NCI-H226 (cell line): ENCODE measurements around the gene CLRN1.

Source experiments
- DNase-seq: peaks from one replicate; pipeline ENCODE4 v3.0.0-alpha.2; 2015

CLRN1 gene

GRCh38 chr3:150917951-150918350, 54.6 kb downstream of the CLRN1 start:
- no peak for DNase-seq

- no peak for DNase-seq
These were observed 59.2 kb downstream of the CLRN1 start for GRCh38 chr3:150913133-150913922.

GRCh38 chr3:150912501-150912900, 60.0 kb downstream of the CLRN1 start:
- no peak for DNase-seq

DNA sequence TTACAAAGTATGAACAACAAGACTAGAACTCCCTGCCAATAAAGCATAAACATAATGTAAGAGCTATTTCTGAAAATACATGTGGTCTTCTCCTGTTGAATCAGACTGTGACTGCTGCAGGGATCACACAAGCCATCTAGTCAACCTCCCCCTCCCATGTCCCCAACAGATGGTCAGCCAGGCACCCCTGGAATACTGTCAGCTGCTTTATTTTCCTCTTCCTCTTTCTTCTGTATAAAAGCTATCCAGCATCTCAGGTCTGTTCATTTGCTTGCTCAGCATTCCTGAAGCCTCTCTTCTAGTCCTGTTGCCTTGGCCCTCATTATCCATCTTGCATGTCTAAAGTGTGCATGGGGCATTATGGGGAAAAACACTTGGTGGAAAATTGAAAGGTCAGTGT, 60.8 kb downstream of the CLRN1 start:
- no peak for DNase-seq

DNA sequence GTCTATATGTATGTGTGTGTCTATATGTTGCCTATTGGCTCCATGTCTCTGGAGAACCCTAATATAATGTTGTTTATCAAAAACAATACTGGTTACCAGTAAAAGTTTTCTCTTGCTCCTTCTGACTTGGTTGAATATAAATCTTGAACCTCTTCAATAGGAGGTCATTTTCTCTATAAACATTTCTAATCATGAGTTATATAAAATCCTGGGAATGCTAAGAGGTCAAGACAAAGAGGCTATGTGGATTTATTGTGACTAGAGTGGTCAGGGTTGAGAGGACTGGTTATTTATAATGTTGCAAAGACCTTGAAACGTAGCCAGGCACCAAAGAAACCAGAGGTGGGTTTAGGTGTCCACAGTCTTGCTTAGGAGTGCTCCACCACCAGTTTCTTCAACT, 66.1 kb downstream of the CLRN1 start:
- no peak for DNase-seq

DNA sequence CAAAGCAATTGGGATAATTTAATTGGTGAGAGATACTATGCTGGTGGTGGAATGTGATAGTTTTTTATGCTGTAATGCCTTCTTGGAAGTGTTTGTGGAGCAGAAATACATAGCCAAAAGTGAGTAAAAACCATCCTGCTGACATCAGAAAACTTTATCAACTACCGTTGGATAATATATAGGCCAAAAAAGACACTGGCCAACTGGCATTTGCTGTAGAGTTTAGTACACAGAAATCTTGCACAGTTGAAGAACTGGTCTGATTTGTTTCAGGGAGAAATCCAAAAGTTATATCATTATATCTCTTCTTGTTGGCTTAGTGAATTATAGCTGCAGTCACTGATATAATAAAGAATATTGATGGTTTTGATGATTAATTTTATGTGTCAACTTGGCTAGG, 66.8 kb downstream of the CLRN1 start:
- DNase-seq = no peak

DNA sequence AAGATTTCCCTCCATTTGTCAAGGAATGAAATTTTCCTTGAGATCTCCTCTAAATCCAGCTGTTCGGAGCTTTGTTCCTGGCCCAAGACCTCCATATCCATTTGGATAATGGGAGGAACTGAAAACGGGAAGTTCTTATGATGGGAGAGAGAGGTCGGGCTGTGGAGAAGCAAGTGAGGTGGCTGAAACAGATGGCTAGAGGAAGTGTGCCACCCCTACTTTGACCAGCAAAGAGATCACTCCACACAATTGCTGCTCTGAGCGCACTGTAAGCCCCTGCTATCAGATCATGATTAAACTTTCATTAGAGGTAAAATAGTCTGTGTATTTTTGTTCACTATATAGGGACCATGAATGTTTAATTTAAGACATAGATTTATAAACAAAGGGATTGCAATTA, 67.2 kb downstream of the CLRN1 start, which contains the start of gene MINDY4B:
MINDY4B (minus strand) TSS at position 101 of the 400 bp plus-strand sequence; CDS start at position 101, 0 bp downstream.
- DNase-seq = no peak

DNA sequence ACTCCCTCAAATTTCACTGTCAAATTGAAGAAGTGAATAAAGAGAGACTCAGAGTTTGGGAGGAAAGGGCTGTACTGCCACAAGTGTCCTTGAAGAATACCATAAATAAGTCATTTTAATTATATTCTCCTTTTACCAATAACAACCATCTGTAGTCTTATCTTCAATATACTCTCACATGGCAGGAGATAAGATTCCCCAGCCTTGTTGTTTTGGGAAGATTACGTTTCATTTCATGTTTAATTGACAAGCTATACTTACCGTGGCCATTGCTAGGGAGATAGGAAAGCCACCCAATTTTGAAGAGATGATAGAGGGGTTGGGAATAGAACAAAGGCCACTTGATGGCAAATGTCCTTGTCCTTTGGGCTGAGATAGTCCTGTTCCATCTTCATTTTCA, 69.5 kb downstream of the CLRN1 start:
- no peak for DNase-seq

- DNase-seq = no peak
These were observed 70.7 kb downstream of the CLRN1 start for GRCh38 chr3:150901793-150902192.

DNA sequence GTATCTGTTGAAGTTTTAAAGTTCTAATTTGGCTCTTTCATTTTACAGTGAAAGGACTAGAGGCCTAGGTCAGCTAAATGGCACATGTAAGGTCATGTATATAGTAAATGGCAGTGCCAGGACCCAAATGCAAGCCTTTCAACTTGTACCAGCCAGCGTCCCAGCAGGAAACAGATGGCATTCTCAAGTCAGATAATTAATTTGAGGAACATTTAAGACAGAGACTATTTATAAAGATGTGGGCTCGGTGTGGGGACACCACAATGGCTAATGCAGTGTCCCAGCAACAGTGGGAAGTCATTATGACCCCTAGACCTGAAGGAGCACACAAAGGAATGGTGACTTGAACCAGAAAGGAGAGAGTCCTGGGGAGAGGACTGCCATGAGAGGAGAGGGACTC, 73.4 kb downstream of the CLRN1 start:
- DNase-seq = no peak

DNA sequence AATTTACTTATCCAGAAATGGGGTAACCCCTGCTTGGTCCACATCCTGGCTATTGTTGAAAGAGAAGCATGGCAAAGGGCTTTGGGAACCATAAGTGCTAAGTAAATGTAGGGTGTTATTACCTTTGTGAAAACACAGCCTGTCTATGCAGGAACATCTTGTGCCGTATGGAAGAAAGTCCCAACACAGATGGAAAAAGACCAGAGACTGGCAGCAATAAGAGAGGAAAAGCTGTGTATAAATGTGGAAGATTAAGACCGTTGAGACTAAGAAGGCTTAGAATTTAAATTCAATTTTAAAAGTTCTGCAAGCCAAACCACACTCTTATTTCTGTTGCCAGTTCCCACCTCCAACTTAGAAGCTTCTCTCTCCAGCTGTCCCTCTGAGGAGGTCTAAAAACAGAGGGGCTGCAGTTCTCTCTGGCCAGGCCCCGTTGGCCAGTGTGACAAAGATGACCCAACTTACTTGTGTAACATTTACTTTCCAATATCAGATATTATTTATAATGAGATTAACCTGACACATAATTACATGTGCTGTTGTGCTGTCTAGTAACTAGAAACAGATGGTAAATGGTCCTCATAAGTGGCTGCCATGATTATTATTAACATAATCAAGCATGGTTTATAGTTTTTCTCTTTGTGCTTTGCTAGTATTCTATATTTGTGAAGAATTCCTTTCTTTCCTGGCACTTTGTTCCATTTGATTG, 74.3 kb downstream of the CLRN1 start:
- no peak for DNase-seq

DNA sequence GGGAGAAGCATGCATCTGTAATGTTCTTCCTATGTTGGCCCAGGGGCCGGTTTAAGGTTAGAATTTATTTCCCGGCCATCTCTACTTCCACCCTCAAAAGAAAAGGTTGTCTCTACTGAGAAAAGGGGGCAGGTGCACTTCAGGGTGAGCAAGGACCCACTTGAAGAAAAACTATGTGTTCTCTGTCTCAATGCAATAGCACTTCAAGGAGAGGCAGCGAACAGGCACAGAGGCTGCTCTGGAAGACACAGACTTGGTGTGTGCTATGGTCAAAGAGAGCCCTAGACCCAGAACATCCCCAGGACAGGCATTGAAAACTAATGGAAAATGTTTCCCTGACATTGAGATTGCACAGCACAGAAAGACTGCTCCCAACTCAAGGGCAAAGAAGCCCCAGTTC, 74.9 kb downstream of the CLRN1 start:
- no peak for DNase-seq

DNA sequence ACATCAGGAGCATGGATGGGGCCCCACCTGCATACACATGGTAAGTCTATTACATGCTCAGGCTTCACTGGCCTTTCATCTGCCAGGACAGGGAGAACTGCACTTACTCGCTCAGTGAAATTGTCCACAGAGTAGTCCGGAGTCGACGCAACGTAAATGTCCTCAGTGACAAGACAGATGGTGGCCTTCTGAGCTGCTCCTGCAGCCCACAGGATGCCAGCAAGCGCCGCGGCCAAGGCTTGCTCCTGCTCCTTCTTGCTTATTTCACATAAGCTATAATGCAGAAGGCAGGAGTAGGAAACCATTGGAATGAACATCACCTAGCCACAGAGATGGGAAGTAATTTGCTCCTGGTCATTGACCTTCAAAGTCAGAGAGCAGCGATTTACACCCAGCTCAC, 81.7 kb downstream of the CLRN1 start:
- DNase-seq = no peak

DNA sequence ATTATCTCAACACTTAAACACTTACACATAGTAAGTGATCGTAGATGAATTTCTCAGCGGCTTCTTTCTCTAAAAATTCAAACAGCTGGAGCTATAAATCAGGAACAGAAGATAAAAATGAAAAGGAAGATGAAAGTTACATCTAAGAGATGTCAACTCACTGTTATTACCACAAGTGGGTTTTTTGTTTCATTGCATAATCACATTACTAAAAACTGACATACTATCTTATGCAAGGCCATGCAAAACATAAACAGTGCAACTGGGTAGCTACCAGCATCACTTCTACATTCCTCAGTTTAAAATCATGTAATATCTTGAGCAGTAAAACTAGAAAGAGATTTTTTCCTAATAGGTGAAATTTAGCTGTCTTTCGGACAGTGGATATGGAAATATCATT, 82.2 kb downstream of the CLRN1 start:
- DNase-seq = peak; percentile 62

DNA sequence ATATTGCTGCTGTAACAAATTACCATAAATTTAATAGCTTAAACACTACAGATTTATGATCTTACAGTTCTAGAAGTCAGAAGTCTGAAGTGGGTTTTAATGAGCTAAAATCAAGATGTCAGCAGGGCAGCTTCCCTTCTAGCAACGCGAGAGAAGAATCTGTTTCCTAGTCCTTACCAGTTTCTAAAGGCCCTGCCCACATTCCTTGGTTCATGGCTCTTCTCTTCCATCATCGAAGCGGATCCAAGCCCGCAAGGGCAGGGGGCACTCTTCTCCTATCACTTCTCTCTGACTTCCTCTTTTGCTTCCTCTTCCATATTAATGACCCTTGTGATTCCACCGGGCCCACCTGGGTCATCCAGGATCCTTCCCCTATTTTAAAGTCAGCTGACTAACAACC, 83.4 kb downstream of the CLRN1 start:
- DNase-seq = no peak

DNA sequence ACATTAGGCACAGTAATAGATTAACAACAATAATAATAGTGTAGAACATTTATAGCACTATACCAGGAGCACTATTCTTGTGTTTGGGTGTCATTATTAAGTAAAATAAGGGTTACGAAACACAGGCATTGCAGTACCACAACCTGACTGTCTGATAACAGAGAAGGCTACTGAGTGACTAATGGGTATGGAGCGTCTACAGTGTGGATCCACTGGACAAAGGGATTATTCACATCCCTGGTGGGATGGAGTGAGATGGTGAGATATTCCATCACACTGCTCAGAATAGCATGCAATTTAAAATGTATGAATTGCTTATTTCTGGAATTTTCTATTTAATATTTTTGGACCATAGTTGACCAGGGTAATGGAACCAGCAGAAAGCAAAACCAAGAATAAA, 85.5 kb downstream of the CLRN1 start:
- peak; percentile 79 for DNase-seq

- no peak for DNase-seq
These were observed 87.0 kb downstream of the CLRN1 start for GRCh38 chr3:150885535-150885934.

- DNase-seq = no peak
These were observed 93.4 kb downstream of the CLRN1 start for GRCh38 chr3:150878996-150879575.

DNA sequence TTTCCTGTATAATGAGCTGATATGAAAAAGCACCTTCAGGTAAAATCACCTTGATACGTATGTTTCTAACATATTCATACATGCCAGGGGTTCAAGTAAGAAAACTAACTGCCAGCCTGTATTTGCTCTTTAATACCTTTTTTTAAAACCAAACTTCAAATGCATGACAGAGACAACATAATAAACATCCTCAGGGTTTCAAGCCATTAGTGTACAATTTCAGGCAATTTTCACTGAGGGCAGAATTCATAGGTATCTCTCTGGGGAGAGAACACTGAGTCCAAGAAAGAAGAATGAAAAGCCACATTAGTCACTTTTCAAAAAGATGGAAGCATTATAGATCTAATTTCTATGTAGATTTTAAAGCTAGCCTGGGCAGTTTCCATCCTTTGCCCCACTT, 94.2 kb downstream of the CLRN1 start:
- no peak for DNase-seq

DNA sequence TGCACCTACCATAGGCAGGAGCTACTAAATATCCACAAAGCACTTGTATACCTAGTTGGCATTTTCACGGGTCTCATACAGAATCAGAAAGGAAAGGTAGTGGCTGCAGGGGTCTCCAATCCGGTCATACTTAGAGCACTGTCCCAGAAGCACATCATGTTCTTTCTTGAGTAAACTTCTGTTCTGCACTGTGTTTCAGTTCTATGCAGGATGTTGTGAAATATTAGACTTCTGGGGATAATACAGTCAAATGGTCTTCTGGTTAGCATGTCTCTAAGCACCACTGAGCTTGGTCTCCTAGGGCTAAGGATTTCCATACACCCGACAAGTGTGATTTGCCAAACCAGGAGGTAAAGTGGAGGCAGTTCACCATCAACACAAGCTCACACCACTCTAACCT, 95.2 kb downstream of the CLRN1 start:
- DNase-seq = no peak

DNA sequence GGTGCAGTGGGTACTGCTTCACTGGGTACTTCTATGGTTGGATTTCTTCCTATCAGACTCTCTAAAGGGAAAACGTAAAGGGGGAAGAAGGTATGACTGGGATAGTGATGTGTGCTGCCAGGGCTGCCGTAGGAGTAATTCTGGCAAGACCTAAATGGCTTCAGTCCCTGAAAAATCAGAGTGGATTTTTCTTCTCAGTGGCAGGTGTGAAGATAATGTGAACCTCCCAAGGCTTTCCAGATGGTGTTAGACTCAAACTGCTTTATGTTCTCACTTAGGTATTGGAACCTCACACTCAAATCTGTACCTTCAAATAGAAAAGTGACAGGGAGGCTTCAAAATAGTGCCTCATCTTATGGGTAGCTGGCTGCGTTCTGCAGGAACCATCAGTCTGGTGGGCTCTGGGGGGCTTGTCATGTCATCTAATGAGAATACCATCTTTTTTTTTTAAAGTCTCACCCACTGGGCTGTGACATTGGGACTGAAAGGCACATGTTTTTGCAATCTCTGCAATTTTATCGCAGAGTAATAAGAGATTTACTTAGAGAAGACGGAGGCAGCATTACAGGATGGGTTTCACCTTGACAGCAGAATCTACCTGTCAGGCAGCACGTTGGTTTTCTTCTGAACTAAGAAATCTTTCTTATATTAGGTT, 95.8 kb downstream of the CLRN1 start:
- DNase-seq = no peak
